GM12892 (cell line): Measurements from ENCODE around the gene PHLDB1.

ENCODE experiments used
- POLR2A ChIP-seq: IDR thresholded peaks from 2 replicates; pipeline ENCODE4 v1.6.1; 2011; ENCODE audit warnings: low read depth, low read length, control low read depth
- POLR2AphosphoS5 ChIP-seq: IDR thresholded peaks from 2 replicates; pipeline ENCODE4 v1.6.1; 2011; ENCODE audit warnings: low read depth, low read length, control low read depth

DNA sequence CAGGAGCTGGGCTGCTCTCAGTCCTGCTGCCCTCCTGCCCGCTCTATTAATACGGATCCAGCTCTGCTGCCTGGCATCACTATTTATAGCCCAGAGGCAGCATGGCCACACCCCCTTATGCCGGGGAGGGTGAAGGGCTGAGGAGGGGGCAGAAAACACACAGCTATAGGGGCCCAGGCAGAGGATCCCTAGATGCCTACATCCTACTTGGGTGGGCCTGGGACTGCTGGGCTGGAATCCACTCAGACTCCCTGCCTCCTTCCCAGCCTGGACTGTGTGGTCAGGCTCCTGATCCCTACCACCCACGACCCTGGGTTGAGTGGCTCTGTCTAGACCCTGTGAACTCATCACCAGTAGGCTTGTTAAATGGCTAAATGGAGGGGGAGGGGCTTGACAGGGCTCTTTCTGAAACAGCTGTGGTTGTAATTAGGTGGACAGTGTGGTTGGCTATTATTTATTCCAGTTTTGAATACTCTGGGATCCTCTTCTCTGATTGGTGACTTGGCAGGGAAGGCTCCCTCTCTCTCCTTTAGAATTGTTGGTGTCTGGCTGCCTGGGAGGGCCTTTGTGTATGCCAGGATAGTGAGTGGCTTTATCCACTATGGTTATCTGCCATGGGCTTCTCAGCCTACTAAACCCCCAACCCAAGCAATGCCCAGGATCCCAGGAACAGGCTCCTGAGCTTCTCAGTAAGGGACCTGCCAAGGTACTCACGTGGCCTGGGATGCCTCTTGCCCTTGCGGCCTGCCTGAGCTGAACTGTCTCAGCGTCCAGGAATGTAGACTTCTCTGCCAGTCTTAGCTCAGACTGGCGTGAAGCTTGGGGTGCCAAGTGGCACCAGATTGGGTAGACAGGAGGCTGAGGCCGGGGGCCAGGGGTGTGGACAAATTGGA lies 15.2 kb downstream of the PHLDB1 start:
- TF ChIP-seq POLR2A (no peak), POLR2AphosphoS5 (no peak)
